Hepatocyte (in vitro differentiated cells): ENCODE measurements around the gene FNBP1L. TPM values are rescaled to one million over a fixed set of nuclear protein-coding genes. Genes with fewer than 3 reads are reported as not detected.

ENCODE experiments used
- DNase-seq: peaks from one replicate; pipeline ENCODE4 v3.0.0-alpha.2; 2016; ENCODE audit warnings: low spot score
- H2AFZ ChIP-seq: fragments of 200-600 bp; sonication (generic); 2 replicates; pipeline ENCODE4 v1.6.0; 2016; ENCODE audit warnings: antibody characterized with exemption, mild to moderate bottlenecking
- H3K27ac ChIP-seq: fragments of 200-600 bp; sonication (generic); 2 replicates; pipeline ENCODE4 v1.5.1; 2016; ENCODE audit warnings: mild to moderate bottlenecking
- H3K27me3 ChIP-seq: fragments of 200-600 bp; sonication (generic); 2 replicates; pipeline ENCODE4 v1.6.1; 2016
- H3K36me3 ChIP-seq: fragments of 200-600 bp; sonication (generic); replicated peaks from 2 replicates; pipeline ENCODE4 v1.5.1; 2016; ENCODE audit warnings: low read depth; ENCODE audit not compliant: insufficient read depth
- H3K4me1 ChIP-seq: fragments of 200-600 bp; sonication (generic); 2 replicates; pipeline ENCODE4 v1.5.1; 2016; ENCODE audit warnings: mild to moderate bottlenecking, moderate library complexity; ENCODE audit not compliant: insufficient read depth
- H3K4me2 ChIP-seq: fragments of 200-600 bp; sonication (generic); 2 replicates; pipeline ENCODE4 v1.6.0; 2016
- H3K4me3 ChIP-seq: fragments of 200-600 bp; sonication (generic); 2 replicates; pipeline ENCODE4 v1.5.1; 2016; ENCODE audit warnings: mild to moderate bottlenecking
- H3K79me2 ChIP-seq: fragments of 200-600 bp; sonication (generic); 2 replicates; pipeline ENCODE4 v1.6.0; 2017; ENCODE audit warnings: mild to moderate bottlenecking
- H3K9me2 ChIP-seq: fragments of 200-600 bp; sonication (generic); replicated peaks from 2 replicates; pipeline ENCODE4 v1.6.0; 2017; ENCODE audit warnings: mild to moderate bottlenecking; ENCODE audit not compliant: insufficient read depth
- H3K9me3 ChIP-seq: fragments of 200-600 bp; sonication (generic); 2 replicates; pipeline ENCODE4 v1.5.1; 2016; ENCODE audit warnings: low read depth, mild to moderate bottlenecking
- H4K20me1 ChIP-seq: fragments of 200-600 bp; sonication (generic); 2 replicates; pipeline ENCODE4 v1.6.0; 2016; ENCODE audit warnings: mild to moderate bottlenecking; ENCODE audit not compliant: insufficient read depth, poor library complexity, severe bottlenecking
- EZH2 ChIP-seq: fragments of 200-600 bp; sonication (generic); IDR thresholded peaks from 2 replicates; pipeline ENCODE4 v1.6.1; 2016; ENCODE audit warnings: antibody characterized with exemption, mild to moderate bottlenecking, borderline replicate concordance
- EZH2phosphoT487 ChIP-seq: fragments of 200-600 bp; sonication (generic); IDR thresholded peaks from one replicate; pipeline ENCODE4 v1.6.1; 2018; ENCODE audit warnings: antibody characterized with exemption, mild to moderate bottlenecking, low read depth, moderate library complexity; ENCODE audit not compliant: unreplicated experiment, severe bottlenecking
- WGBS: methylation state at CpG from one replicate; pipeline ENCODE4 v1.1.6; 2016; ENCODE audit warnings: low lambda C conversion rate; ENCODE audit errors: missing lambda C conversion rate; 5-methylcytosine and 5-hydroxymethylcytosine counted together
- polyA plus RNA-seq: library from polyadenylated mRNA; unstranded; fragments of >200 nt; fragmentation: Nextera tagmentation; extraction: Ambion mirVana; gene quantifications from 2 replicates; pipeline ENCODE4 v1.2.1, GENCODE V29; 2016
- total RNA-seq: library from RNA; depleted of rRNA; stranded (reverse); fragments of >200 nt; gene quantifications from 2 replicates; pipeline ENCODE4 v1.2.3, GENCODE V29; 2014
- TF ChIP-seq, protein P1 (sequence below): fragments of 200-600 bp; sonication (generic); IDR thresholded peaks from 2 replicates; pipeline ENCODE4 v1.5.1; 2016; ENCODE audit warnings: antibody characterized with exemption, mild to moderate bottlenecking; ENCODE audit not compliant: poor library complexity

FNBP1L gene
- total and polyA plus RNA-seq, 2 experiments from 2014 or later, result 46.8 to 98.8 TPM

DNA sequence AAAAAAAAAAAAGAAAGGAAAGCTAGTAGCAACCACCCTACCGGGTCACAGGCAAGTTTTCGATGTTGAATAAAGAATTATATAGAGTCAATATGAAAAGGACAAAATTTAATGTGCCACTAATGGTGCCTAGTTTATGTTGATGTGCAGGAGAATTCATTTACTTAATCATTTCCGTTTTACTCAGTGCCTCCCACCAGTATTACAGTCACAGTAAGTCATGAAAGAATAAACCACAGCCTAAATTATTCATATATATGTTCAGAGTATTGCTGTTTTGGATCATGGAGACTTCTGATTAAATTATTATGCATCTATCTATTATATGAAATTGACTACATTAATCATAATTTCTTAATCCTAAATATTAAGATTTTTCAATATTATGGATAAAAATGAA lies 35.3 kb downstream of the FNBP1L start:
- H3K36me3 ChIP-seq, result no peaks in the 10 kb centered on the region
- H3K9me3 ChIP-seq, result no peaks in the 10 kb centered on the region
- no peaks in the 10 kb centered on the region for H3K27me3 ChIP-seq
- H3K4me2 ChIP-seq, result no peak overlapping the region
- WGBS, result 100% methylated on average over 3 of the region's 3 CpGs
- no peak overlapping the region for H2AFZ ChIP-seq
- H3K4me1 ChIP-seq, result no peaks in the 10 kb centered on the region
- no peak for DNase-seq
- TF ChIP-seq, protein P1, sequence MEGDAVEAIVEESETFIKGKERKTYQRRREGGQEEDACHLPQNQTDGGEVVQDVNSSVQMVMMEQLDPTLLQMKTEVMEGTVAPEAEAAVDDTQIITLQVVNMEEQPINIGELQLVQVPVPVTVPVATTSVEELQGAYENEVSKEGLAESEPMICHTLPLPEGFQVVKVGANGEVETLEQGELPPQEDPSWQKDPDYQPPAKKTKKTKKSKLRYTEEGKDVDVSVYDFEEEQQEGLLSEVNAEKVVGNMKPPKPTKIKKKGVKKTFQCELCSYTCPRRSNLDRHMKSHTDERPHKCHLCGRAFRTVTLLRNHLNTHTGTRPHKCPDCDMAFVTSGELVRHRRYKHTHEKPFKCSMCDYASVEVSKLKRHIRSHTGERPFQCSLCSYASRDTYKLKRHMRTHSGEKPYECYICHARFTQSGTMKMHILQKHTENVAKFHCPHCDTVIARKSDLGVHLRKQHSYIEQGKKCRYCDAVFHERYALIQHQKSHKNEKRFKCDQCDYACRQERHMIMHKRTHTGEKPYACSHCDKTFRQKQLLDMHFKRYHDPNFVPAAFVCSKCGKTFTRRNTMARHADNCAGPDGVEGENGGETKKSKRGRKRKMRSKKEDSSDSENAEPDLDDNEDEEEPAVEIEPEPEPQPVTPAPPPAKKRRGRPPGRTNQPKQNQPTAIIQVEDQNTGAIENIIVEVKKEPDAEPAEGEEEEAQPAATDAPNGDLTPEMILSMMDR, result no peak
- no peak for TF ChIP-seq EZH2
- no peak for TF ChIP-seq EZH2phosphoT487
- no peak overlapping the region for H3K4me3 ChIP-seq
- peaks cover 99% of the 10 kb centered on the region for H3K79me2 ChIP-seq
- H3K27ac ChIP-seq, result no peak overlapping the region
- H4K20me1 ChIP-seq, result peaks cover 56% of the 10 kb centered on the region
- H3K9me2 ChIP-seq, result no peaks in the 10 kb centered on the region

DNA sequence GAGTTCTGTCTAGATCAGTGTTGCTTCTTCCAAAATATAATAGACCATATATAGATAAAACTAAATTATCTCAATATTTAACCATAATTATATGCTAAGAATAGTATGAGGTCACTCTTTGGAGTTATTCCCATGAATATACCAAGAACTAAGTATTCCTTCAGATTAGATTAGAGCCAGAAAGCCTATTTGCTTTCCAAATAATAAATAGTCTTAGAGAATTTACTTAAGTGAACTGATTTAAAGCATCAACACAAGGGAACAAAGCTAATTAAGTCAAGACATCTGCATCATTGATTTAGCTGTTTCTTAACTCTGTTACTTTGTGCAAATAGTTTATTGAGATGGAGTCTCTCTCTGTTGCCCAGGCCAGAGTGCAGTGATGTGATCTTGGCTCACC lies 35.7 kb downstream of the FNBP1L start:
- no peak overlapping the region for H3K4me2 ChIP-seq
- peaks cover 99% of the 10 kb centered on the region for H3K79me2 ChIP-seq
- peaks cover 60% of the 10 kb centered on the region for H4K20me1 ChIP-seq
- no peaks in the 10 kb centered on the region for H3K9me2 ChIP-seq
- H3K27me3 ChIP-seq, result no peaks in the 10 kb centered on the region
- no peak overlapping the region for H3K4me3 ChIP-seq
- TF ChIP-seq EZH2 (no peak), EZH2phosphoT487 (no peak)
- TF ChIP-seq, protein P1, result no peak
- no peaks in the 10 kb centered on the region for H3K9me3 ChIP-seq
- no peak overlapping the region for H3K27ac ChIP-seq
- no peak for DNase-seq
- no peaks in the 10 kb centered on the region for H3K4me1 ChIP-seq
- H3K36me3 ChIP-seq, result no peaks in the 10 kb centered on the region
- no peak overlapping the region for H2AFZ ChIP-seq

DNA sequence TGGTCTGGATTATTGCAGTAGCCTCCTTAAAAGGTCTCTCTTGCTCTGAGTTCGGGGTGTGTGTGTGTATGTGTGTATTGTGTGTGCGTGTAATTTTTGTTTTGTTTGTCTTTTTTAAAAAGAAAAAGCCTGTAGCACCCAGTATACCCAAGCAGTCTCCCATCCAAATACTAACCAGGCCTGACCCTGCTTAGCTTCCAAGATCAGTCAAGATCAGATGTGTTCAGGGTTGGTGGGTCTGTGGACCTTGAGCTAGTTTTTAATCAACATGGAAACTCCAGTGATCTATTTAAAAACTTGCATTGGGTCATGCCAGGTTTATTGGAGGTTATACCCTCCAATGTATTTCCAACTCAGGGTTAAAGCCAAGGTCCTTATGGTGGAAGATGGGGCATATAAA lies 40.3 kb downstream of the FNBP1L start:
- DNase-seq, result no peak
- Histone ChIP-seq H3K4me3 (no peak overlapping the region), H3K4me1 (no peaks in the 10 kb centered on the region), H3K79me2 (peaks cover 100% of the 10 kb centered on the region), H3K27me3 (no peaks in the 10 kb centered on the region), H3K9me2 (no peaks in the 10 kb centered on the region), H3K36me3 (no peaks in the 10 kb centered on the region), H3K9me3 (no peaks in the 10 kb centered on the region), H2AFZ (no peak overlapping the region), H4K20me1 (peaks cover 92% of the 10 kb centered on the region), H3K27ac (no peak overlapping the region), H3K4me2 (no peak overlapping the region)
- WGBS, result 96% methylated on average over 2 of the region's 2 CpGs
- TF ChIP-seq, protein P1, result no peak
- TF ChIP-seq EZH2 (no peak), EZH2phosphoT487 (no peak)

DNA sequence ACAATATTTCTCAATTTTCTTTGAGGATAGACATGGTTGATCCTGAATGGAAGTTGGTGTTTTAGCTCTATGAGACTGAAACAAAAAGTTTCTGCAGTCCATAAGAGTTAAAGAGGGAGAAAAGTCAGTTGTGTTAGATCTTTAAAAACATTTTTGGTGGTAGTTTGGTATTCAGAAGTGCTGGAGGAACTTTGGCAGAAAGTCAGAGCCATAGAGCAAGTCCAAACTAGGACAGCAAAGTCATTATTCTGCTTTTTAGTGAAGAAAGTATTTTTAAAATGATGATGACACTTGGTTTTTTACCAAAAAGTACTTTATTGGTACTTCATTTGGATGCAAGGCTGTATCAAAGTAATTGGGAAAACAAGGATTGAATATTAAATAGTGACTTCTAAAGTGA lies 41.8 kb downstream of the FNBP1L start:
- no peaks in the 10 kb centered on the region for H3K9me2 ChIP-seq
- no peak overlapping the region for H3K4me3 ChIP-seq
- H4K20me1 ChIP-seq, result peaks cover 92% of the 10 kb centered on the region
- TF ChIP-seq, protein P1, result no peak
- no peak for TF ChIP-seq EZH2
- no peak for TF ChIP-seq EZH2phosphoT487
- no peaks in the 10 kb centered on the region for H3K4me1 ChIP-seq
- H2AFZ ChIP-seq, result no peak overlapping the region
- no peaks in the 10 kb centered on the region for H3K36me3 ChIP-seq
- no peak overlapping the region for H3K27ac ChIP-seq
- no peak overlapping the region for H3K4me2 ChIP-seq
- no peak for DNase-seq
- H3K9me3 ChIP-seq, result no peaks in the 10 kb centered on the region
- H3K79me2 ChIP-seq, result peaks cover 100% of the 10 kb centered on the region
- no peaks in the 10 kb centered on the region for H3K27me3 ChIP-seq
